Inflammatory macrophage (primary cell): ENCODE results near the gene EVC.
A peak's percentile ranks its signal among the peaks of the same experiment; 100 is the strongest.
"Not testable (repeated sequence)": the region's sequence is repeated elsewhere in the genome, so short reads cannot be mapped to it uniquely, and the experiment has no call there.

Source experiments
- DNase-seq, 2 donors: peaks; one replicate each; pipeline ENCODE4 v3.0.0-alpha.2; 2020 to 2022

Gene EVC

GRCh38 chr4:5816101-5816500 lies 105.1 kb downstream of the EVC start:
- no peak for DNase-seq

GRCh38 chr4:5816851-5817375 lies 105.9 kb downstream of the EVC start:
- DNase-seq = no peak

- no peak for DNase-seq
These were observed 110.8 kb downstream of the EVC start for GRCh38 chr4:5821665-5822358.

- DNase-seq = no peak
These were observed 111.6 kb downstream of the EVC start for GRCh38 chr4:5822619-5823018.

- DNase-seq = no peak
These were observed 112.7 kb downstream of the EVC start for GRCh38 chr4:5823542-5824211.

GRCh38 chr4:5824227-5824626 lies 113.2 kb downstream of the EVC start:
- DNase-seq = no peak

- peak; percentile 9 to 15 for DNase-seq
These were observed 113.6 kb downstream of the EVC start for GRCh38 chr4:5824635-5825034.

- DNase-seq = no peak
These were observed 114.5 kb downstream of the EVC start for GRCh38 chr4:5825321-5826041.

- DNase-seq = no peak
These were observed 115.6 kb downstream of the EVC start for GRCh38 chr4:5826437-5827107.

GRCh38 chr4:5827108-5828004 lies 116.4 kb downstream of the EVC start:
- DNase-seq = peak; percentile 33 to 51

- peak; percentile 18 to 45 for DNase-seq
These were observed 117.0 kb downstream of the EVC start for GRCh38 chr4:5828005-5828391.

- no peak for DNase-seq
These were observed 125.9 kb downstream of the EVC start for GRCh38 chr4:5836943-5837342.

GRCh38 chr4:5837483-5837882 lies 126.5 kb downstream of the EVC start:
- DNase-seq = not testable (repeated sequence)

GRCh38 chr4:5839332-5839731 lies 128.3 kb downstream of the EVC start:
- DNase-seq = no peak

GRCh38 chr4:5839751-5840674 lies 129.0 kb downstream of the EVC start:
- no peak for DNase-seq

GRCh38 chr4:5842456-5842855 lies 131.5 kb downstream of the EVC start:
- no peak for DNase-seq

- DNase-seq = no peak
These were observed 132.9 kb downstream of the EVC start for GRCh38 chr4:5843573-5844530.

- DNase-seq = no peak
These were observed 134.3 kb downstream of the EVC start for GRCh38 chr4:5845035-5845905.
